GM21717 (cell line): ENCODE results near the gene SIN3A.
"Not testable (repeated sequence)": the region's sequence is repeated elsewhere in the genome, so short reads cannot be mapped to it uniquely, and the experiment has no call there.

Experiments used
- ATAC-seq: cut with Tn5 transposase; IDR thresholded peaks from one replicate; pipeline ENCODE4 v1.9.1; 2021; ENCODE audit warnings: mild to moderate bottlenecking, moderate library complexity; ENCODE audit not compliant: unreplicated experiment

SIN3A gene

GRCh38 chr15:75451674-75452363 lies at the start of gene SIN3A:
SIN3A (minus strand) TSS chr15:75451690; CDS start chr15:75430375, 21,315 bp downstream.
- ATAC-seq: peak; percentile 39

GRCh38 chr15:75493732-75494131 lies 42.2 kb upstream of the SIN3A start:
- no peak for ATAC-seq

- ATAC-seq: no peak
Observed at GRCh38 chr15:75483961-75484360, 32.5 kb upstream of the SIN3A start.

GRCh38 chr15:75483556-75483955 lies 32.1 kb upstream of the SIN3A start:
- ATAC-seq: not testable (repeated sequence)

- ATAC-seq: no peak
Observed at GRCh38 chr15:75483106-75483505, 31.6 kb upstream of the SIN3A start.

- not testable (repeated sequence) for ATAC-seq
Observed at GRCh38 chr15:75480463-75480862, 29.0 kb upstream of the SIN3A start.

GRCh38 chr15:75479670-75480069 lies 28.2 kb upstream of the SIN3A start:
- no peak for ATAC-seq

GRCh38 chr15:75477094-75477493 lies 25.6 kb upstream of the SIN3A start:
- not testable (repeated sequence) for ATAC-seq

GRCh38 chr15:75468913-75469598 lies 17.6 kb upstream of the SIN3A start:
- no peak for ATAC-seq

- ATAC-seq: no peak
Observed at GRCh38 chr15:75460646-75461045, 9.2 kb upstream of the SIN3A start.

- no peak for ATAC-seq
Observed at GRCh38 chr15:75459581-75459980, 8.1 kb upstream of the SIN3A start.

- ATAC-seq: no peak
Observed at GRCh38 chr15:75456710-75457109, 5.2 kb upstream of the SIN3A start.

- no peak for ATAC-seq
Observed at GRCh38 chr15:75455982-75456531, 4.6 kb upstream of the SIN3A start.

GRCh38 chr15:75455424-75455981 lies 4.0 kb upstream of the SIN3A start:
- ATAC-seq: no peak

- no peak for ATAC-seq
Observed at GRCh38 chr15:75454471-75455378, 3.2 kb upstream of the SIN3A start.

GRCh38 chr15:75453703-75454470 lies 2.4 kb upstream of the SIN3A start:
- ATAC-seq: peak; percentile 30

- ATAC-seq: no peak
Observed at GRCh38 chr15:75452865-75453702, 1.6 kb upstream of the SIN3A start.

- ATAC-seq: no peak
Observed at GRCh38 chr15:75452364-75452864, 924 bp upstream of the SIN3A start.

GRCh38 chr15:75451202-75451673 lies 252 bp downstream of the SIN3A start:
- ATAC-seq: no peak
